NCI-H526 treated with DMSO at 0.1 percent for 48 hours (cell line): ENCODE data around the gene AIP.
"Not testable (repeated sequence)": the region's sequence is repeated elsewhere in the genome, so short reads cannot be mapped to it uniquely, and the experiment has no call there.

Experiments used
- DNase-seq: peaks from one replicate; lab custom pipeline; 2025; lab: John Stamatoyannopoulos, UW

AIP gene

GRCh38 chr11:67468759-67469507 is 13.9 kb upstream of the AIP start, which contains the start of gene TMEM134:
TMEM134 (minus strand) TSS chr11:67469251; CDS start chr11:67469192, 59 bp downstream.
- DNase-seq: peak; percentile 68

- no peak for DNase-seq
Measured at GRCh38 chr11:67469508-67469811, 13.4 kb upstream of the AIP start.

- no peak for DNase-seq
Measured at GRCh38 chr11:67470337-67471002, 12.4 kb upstream of the AIP start.

GRCh38 chr11:67472882-67473281 is 9.9 kb upstream of the AIP start:
- no peak for DNase-seq

GRCh38 chr11:67476692-67477091 is 6.1 kb upstream of the AIP start:
- DNase-seq: not testable (repeated sequence)

GRCh38 chr11:67477344-67478050 is 5.3 kb upstream of the AIP start:
- not testable (repeated sequence) for DNase-seq

GRCh38 chr11:67482275-67482826 is 475 bp upstream of the AIP start:
- no peak for DNase-seq

GRCh38 chr11:67483831-67484665 is 1.2 kb downstream of the AIP start:
- no peak for DNase-seq

- no peak for DNase-seq
Measured at GRCh38 chr11:67484847-67485311, 2.1 kb downstream of the AIP start.

GRCh38 chr11:67485873-67486361 is 3.1 kb downstream of the AIP start:
- DNase-seq: not testable (repeated sequence)

- no peak for DNase-seq
Measured at GRCh38 chr11:67486481-67487195, 3.8 kb downstream of the AIP start.

- no peak for DNase-seq
Measured at GRCh38 chr11:67489203-67489884, 6.5 kb downstream of the AIP start.

- no peak for DNase-seq
Measured at GRCh38 chr11:67489885-67490726, 7.3 kb downstream of the AIP start.

- no peak for DNase-seq
Measured at GRCh38 chr11:67490727-67491065, 7.9 kb downstream of the AIP start.

- DNase-seq: no peak
Measured at GRCh38 chr11:67491276-67492068, 8.6 kb downstream of the AIP start.

- DNase-seq: no peak
Measured at GRCh38 chr11:67492069-67492727, 9.4 kb downstream of the AIP start.

GRCh38 chr11:67492801-67493547 is 10.1 kb downstream of the AIP start:
- DNase-seq: no peak
